Endothelial cell of umbilical vein (primary cell): ENCODE measurements around the gene TPO.

Experiments used
- CTCF ChIP-seq, 2 donors: IDR thresholded peaks; 1 replicate in 1 of 2; 2 replicates in 1 of 2; pipeline ENCODE4 v1.5.1; 2011; ENCODE audit warnings: low read length in 2 of 2, mild to moderate bottlenecking in 2 of 2, moderate library complexity in 2 of 2, control low read depth in 1 of 2, inconsistent platforms in 1 of 2, low read depth in 1 of 2; ENCODE audit not compliant: insufficient read depth in 1 of 2; ENCODE audit errors: extremely low read depth in 1 of 2
- EZH2 ChIP-seq: IDR thresholded peaks from 2 replicates; pipeline ENCODE4 v1.6.1; 2012; ENCODE audit warnings: borderline replicate concordance, low read depth, mild to moderate bottlenecking, moderate library complexity, low read length, inconsistent platforms; ENCODE audit not compliant: severe bottlenecking
- JUN ChIP-seq: IDR thresholded peaks from 2 replicates; pipeline ENCODE4 v1.6.1; 2011; ENCODE audit warnings: borderline replicate concordance, low read depth; ENCODE audit not compliant: insufficient read length, insufficient read depth
- POLR2A ChIP-seq: IDR thresholded peaks from 2 replicates; pipeline ENCODE4 v1.6.1; 2012; ENCODE audit warnings: low read depth, mild to moderate bottlenecking, control low read depth, low read length
- POLR2AphosphoS5 ChIP-seq: IDR thresholded peaks from 2 replicates; pipeline ENCODE4 v1.6.1; 2012; ENCODE audit warnings: low read depth, mild to moderate bottlenecking, control low read depth, low read length, moderate library complexity; ENCODE audit not compliant: insufficient read depth
- TF ChIP-seq, protein P1 (sequence below): IDR thresholded peaks from 2 replicates; pipeline ENCODE4 v1.6.1; 2011; ENCODE audit not compliant: insufficient read depth, insufficient read length

DNA sequence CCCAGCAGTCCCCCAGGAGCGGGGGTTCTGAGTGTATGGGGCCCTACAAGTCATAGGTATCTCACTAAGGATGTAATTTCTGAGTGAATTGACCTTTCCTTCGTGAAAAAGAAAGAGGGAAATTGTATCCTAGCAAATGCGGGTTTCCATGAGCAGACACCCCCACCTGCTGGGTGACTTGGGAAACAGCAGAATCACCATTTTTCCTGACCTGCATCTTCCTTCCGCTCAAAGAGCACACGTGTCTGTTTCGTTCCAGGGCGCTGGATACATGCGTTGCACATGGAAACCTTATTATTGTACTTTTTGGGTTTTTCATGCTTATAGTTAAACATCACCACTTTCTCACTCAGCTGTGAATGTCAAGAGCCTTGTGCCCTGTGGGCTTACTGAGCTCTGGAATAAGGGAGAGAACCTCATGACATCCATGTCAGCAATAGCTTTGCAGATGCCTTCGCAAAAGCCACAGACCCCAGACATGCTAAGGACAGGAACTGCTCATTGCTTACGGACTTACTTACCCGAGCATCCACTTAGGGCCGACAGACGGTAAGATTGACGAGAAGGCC lies 132.8 kb downstream of the TPO start:
- no peak for TF ChIP-seq POLR2A
- TF ChIP-seq CTCF (IDR thresholded peaks at IDR 0.05; ENCODE audit: extremely low read depth in 1 of 2, insufficient read depth in 1 of 2, low read depth in 1 of 2, low read length in 2 of 2): peak; percentile 60 to 71
- TF ChIP-seq POLR2AphosphoS5: no peak
- TF ChIP-seq, protein P1, sequence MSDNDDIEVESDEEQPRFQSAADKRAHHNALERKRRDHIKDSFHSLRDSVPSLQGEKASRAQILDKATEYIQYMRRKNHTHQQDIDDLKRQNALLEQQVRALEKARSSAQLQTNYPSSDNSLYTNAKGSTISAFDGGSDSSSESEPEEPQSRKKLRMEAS: no peak
- no peak for TF ChIP-seq EZH2
- no peak for TF ChIP-seq JUN
